Mesenteric fat pad (tissue), 1 donor: Measurements from ENCODE around the gene MED13L. TPM values are rescaled to one million over a fixed set of nuclear protein-coding genes. Genes with fewer than 3 reads are reported as not detected.
"Not testable (repeated sequence)": the region's sequence is repeated elsewhere in the genome, so short reads cannot be mapped to it uniquely, and the experiment has no call there.

ENCODE experiments used
- DNase-seq: peaks from one replicate; pipeline ENCODE4 v3.0.0-alpha.2; 2020; ENCODE audit warnings: low spot score
- total RNA-seq: library from RNA; stranded (reverse); fragmentation: NEBNext Ultra II Directional; extraction: Animal tissue kit (Norgen Biotek cat#: 25700); gene quantifications from one replicate; pipeline ENCODE4 v1.2.1, GENCODE V29; 2021
- donor health status: DM: yes; HTN: yes; CAD: no.

MED13L gene
- total RNA-seq, 1 donor from 2014 or later = 136 TPM

DNA sequence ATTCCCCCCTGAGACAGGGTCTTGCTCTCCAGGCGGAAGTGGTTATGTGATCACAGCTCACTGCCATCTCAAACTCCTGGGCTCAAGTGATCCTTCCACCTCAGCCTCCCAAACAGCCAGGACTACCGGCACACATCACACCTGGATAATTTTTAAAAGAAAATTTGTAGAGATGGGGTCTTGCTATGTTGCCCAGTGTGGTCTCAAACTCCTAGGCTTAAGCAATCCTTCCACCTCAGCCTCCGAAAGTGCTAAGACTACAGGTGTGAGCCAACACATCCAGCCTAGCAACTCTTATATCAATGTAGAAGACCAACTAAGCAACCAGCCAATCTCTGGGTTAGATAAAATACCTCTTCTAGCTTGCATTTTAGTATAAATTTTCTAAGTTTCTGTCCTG, 297.2 kb downstream of the MED13L start:
- no peak for DNase-seq

DNA sequence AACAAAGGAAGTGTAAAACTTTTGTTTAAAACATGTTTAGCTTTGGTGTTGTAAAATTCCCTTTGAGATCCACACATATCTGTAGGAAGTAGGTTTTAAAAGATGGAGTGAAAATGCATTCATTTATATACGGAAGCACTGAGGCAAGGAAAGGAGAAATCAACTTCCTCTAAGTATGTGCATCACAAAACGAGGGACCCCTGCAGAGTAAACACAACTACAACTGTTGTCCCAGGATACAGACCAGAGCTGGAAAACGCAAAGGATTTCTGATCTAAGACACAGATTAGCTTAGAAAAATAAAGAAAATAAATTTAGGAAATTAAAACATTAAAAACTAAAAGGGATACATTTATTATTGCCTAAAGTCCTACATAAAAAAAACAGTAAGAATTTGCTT, 297.6 kb downstream of the MED13L start:
- no peak for DNase-seq

GRCh38 chr12:115979351-115979750, 298.1 kb downstream of the MED13L start:
- DNase-seq = no peak

GRCh38 chr12:115976829-115977228, 300.7 kb downstream of the MED13L start:
- DNase-seq = not testable (repeated sequence)

GRCh38 chr12:115975411-115975810, 302.1 kb downstream of the MED13L start:
- no peak for DNase-seq

DNA sequence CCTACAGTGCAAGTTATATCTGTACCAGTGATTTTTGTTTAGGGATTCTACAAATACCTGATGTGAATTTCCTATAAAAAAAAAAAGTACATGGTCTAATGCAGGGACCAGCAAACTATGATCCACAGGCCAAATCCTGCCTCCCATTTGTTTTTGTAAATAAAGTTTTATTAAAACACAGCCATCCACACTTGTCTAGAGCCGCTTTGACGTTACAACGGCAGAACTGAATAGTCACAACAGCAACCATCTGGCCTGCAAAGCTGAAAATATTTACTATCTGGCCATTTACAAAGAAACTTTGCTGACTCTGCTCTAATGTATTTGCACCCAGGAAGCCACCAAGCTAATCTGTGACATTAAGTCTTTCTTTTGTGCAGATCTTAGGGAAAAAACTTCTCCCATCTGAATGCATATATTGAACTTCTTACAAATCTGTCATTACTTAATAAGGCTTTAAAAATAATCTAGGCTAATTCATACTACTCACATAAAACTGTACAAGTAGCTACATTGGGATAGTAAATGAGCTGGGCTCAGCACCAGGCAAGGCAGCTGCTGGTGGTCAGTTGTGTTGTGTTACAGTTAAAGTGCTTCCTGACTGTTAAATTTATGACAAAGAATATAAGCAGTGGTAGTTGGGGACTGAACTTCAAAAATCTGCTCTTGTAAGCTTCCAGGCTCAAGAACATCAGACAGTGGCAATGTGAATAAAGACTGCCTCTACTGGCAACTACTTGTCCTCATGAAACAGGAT, 303.3 kb downstream of the MED13L start:
- DNase-seq = no peak

- DNase-seq = no peak
Measured at GRCh38 chr12:115973066-115973465, 304.4 kb downstream of the MED13L start.

DNA sequence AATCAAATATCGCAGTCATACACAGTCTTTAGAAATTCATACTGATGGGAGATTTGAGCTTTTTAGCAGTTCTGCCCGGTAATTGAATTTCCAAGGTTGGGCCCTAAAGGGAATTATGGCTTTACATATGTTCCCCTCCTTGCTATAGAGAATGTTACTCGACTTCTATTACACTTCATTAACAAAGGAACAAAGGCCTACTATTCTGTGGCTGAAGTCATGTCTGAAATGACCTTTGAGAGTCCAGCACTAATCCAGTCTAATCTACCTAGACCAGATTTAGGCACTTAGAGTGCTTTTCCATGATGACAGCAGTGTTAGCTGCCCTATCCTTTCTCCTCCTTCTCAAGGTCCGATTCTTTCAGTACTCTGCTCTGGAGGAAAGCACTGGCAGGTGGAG, 305.3 kb downstream of the MED13L start:
- no peak for DNase-seq

DNA sequence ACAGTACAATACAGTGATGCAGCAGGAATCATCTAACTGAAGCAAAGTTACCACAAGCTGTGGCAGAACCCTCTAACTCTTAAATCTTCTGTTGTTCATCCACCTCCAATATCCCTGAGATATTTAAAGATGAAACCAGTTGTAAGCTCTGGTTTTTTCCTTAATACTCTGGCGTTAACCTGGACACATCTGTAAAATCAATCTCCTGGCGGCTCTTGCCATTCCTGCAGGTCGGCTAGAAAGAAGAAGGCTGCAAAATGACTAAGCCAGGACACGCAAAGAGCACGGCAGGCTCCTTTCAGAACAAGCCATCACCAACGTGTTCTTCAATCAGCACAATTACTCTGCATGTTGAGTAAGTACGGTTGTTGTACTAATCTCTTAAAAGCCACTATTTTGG, 309.3 kb downstream of the MED13L start:
- no peak for DNase-seq

DNA sequence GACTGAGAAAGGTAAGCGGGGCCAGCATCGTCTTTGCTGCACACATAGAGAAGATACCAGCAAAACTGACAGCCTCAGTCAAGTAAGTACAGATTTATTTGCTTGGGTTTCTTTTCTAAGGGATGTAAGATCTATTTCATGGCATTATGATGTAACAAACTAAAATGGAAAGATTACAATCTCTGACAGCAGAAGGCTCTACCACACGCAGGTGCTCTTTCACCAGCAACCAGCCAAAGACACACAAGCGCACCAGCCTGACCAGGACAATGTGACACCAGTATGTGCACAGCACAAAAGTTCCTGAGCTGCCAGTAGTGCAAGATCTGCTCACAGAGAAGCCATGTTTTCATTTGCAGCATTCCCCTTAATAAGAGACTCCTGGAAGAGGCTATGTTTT, 311.1 kb downstream of the MED13L start:
- DNase-seq = no peak

DNA sequence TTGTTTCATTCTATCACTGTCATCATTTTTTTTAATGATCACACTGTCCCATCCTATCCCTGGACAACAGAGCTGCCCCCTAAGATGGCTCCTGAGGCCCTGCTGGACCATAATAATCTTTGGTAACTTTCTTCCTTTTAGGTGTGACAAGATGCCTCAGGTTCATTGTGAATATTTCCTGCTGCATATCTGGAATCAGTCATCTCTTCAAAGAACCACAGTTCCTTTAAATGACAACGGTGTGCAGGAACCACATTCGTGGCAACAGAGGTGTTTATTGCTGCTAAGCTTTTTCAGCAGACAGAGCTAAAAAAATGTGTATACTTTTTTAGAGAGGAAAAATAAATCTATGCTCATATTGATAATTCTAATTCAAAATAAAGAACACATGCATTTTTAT, 312.9 kb downstream of the MED13L start:
- no peak for DNase-seq

- DNase-seq = no peak
Measured at GRCh38 chr12:115964214-115964613, 313.3 kb downstream of the MED13L start.

DNA sequence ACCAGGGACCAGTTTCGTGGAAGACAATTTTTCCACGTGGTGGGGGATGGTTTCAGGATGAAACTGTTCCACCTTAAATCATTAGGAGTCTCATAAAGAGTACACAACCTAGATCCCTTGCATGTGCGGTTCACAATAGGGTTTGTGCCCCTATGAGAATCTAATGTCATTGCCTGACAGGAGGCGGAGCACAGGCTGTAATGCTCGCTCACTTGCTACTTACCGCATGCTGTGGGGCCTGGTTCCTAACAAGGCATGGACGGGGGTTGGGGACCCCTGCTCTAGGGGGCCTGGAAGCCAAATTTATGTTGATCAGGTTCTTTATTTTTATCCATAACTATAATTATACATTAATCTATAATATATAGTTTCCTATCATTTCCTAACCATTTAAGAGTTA, 315.3 kb downstream of the MED13L start:
- DNase-seq = no peak

DNA sequence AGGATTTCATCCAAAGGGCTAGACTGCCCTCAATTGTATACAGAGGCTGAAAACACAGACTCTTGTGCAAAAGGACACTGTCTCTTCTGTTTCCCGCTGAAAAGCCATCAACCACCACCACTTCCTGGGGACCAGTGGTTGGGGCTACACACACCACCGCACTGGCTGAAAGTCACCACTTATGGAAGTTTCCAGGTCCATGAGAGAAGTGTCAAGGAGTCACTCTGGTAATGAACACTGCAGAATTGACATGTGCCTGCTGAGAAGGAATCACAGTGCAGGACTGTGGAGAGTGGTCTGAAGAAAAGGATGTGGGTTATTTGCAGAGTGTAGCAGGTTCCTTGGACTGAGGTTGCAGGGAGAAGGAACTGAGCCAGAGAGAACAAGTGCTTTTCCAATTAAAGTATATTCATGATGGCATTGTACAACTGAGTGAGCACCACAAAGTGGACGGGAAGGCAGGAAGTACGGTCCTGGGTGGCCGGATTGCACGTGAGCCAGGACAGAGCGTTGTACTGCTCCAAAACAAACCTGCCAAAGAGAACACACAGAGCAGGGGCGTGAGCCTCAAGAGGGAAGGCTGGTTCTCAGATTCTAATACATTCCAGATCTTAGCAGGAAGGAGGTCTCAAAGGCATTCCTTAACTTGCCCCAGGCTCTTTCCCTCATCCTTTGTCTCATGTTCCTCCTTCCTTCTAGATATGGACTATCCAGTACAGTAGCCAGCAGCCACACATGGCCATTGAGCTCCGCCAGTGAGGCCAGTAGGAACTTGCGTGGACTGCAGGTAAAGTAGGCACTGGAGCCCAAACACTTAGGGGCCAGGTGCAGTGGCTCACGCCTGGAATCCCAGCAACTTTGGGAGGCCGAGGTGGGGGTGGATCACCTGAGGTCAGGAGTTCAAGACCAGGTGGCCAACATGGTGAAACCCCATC, 316.4 kb downstream of the MED13L start:
- DNase-seq = no peak

GRCh38 chr12:115957686-115958290, 319.7 kb downstream of the MED13L start:
- DNase-seq = no peak

DNA sequence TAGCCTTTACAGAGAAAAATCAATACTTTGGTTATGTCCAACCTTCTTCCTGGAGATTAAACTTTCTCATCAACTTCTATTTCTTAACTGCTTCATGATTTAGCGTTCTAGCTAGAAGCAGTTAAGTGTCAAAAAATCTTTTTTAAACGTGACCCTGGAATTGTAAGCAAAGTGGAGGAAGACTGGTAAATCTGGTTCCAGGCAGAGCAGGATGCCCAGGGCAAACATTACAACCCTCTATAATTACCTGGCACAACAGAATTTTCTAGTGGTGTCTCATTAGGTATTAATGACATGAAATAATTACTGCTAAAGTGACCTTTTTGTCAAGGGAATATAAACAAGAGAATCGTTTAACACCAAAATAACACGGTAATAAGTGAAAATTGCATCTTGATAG, 320.8 kb downstream of the MED13L start:
- no peak for DNase-seq

- no peak for DNase-seq
Measured at GRCh38 chr12:115956236-115956635, 321.3 kb downstream of the MED13L start.

DNA sequence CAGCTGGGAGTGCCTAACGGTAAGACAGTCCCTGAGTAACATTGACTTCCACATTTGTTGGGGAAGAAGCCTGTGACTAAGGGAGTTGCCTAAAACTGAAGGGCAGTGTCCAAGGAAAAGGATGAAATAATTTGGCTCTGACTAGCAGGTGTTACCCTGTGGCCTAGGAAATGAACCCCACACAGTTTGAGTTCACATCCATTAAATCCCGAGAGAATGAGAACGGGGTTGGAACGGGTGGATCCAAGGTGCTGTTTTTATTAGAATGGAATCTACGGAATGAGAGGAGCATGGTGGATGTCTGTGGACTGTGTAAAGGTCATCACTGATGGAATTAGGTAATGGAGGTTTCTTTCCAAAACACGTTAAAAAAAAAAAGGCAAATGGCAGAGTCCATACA, 324.0 kb downstream of the MED13L start:
- DNase-seq = no peak

DNA sequence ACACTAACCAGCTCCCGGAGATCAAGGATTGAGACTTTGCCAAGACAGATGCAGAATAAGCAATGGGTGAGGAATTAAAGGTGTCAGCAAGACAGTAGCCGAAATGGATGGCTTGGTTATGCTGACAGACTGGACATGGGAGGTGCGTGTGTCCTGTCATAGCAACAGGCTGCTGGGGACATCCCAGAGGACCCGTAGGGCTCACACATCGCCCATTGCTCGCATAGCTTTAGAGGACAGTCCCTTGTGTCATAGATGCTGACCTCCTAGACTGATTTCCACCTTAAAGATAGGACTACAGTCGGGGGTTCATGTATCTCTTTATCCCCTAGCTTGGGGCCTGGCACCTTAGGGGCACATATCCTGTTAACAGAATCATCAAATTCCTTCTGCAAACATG, 324.5 kb downstream of the MED13L start:
- DNase-seq = no peak

DNA sequence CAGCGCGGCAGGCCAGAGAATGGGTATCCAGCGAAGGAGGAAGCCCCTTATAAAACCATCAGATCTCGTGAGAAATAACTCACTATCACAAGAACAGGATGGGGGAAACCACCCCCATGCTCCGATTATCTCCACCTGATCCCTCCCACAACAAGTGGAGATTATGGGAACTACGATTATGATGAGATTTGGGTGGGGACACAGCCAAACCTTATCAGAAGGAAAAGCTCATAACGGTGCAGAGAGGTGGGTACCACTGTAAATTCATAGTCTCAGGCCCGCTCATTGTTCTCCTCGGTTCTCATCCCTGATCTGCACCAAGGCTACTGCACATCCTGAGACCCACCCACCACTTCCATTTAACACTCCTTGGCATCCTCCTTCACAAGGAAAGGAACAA, 326.5 kb downstream of the MED13L start:
- no peak for DNase-seq

- no peak for DNase-seq
Measured at GRCh38 chr12:115949675-115950074, 327.8 kb downstream of the MED13L start.

DNA sequence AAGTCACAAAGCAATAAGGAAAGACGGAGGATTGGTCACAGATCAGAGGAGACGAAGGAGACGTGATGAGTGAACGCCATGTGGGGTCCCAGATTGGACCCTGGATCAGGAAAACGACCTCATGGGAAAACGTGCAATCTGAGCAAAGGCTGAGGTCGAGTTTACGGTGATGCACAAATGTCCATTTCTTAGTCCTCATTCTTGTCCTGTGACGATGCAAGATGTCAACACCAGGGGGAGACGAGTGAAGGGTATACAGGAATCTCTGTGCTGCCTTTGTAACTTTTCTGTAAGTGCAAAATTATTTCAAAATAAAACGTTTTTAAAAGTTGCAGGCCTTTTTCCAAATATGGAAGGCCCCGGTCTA, 329.8 kb downstream of the MED13L start:
- no peak for DNase-seq
